ENCODE measurements around the gene TCTN2. TPM values are rescaled to one million over a fixed set of nuclear protein-coding genes. Genes with fewer than 3 reads are reported as not detected.

TCTN2 gene
- total and polyA plus RNA-seq, 2 of the 8 experiments (the other 6 are each of a cell fraction or from before 2014, with no cell fraction given) = 7.5 to 8.4 TPM

DNA sequence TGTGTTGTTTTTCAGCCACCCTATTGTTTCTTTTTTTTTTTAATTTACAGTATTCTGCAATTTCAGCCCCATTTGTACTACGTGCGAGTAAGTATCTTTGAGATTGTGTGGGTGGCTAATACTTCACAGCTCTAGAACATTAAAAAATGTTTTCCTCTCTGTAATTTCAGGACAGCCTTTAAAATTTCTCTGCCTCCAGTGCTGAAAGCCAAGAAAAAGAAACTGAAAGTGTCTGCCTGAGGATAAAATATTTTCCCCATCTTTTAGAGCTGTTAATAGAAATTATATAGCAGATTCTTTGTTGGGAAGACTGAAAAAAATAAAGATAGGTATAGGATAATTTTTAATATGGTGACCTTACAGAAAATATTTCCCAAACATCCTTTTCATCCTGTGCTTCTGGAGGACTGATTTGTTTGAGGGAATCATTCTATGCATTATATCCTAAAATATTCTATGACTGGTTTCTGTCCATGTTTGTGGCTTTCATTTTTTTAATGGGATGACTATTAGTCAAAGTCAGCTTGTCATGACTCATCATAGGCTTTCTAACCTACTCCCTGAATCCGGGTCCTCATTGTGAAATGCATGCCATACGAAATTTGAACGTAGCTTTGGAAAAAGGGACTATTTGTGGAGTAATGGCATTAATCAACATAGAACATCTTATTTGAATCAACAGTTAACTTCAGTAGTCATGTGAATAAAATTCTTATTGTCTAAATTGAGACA lies 10.8 kb upstream of the TCTN2 start:
- Histone ChIP-seq H3K14ac (ENCODE audit: insufficient read length) (no peak overlapping the region), H2BK15ac (ENCODE audit: low read length) (no peak overlapping the region), H3K9me3 (ENCODE audit: insufficient read depth in 2 of 2, low read depth in 1 of 2, low read length in 1 of 2) (no peaks in the 10 kb centered on the region), H3K4ac (replicated peaks; ENCODE audit: insufficient read length, low read depth, low read length) (no peak overlapping the region), H4K91ac (replicated peaks; ENCODE audit: insufficient read length, low read length) (no peak overlapping the region), H4K8ac (ENCODE audit: extremely low read depth, insufficient read depth, low read length) (no peak overlapping the region), H3K4me3 (ENCODE audit: extremely low read depth in 1 of 4, insufficient read depth in 2 of 4, low read depth in 3 of 4, low read length in 4 of 4) (no peak overlapping the region), H2AFZ (ENCODE audit: low read length) (no peak overlapping the region), H3K79me2 (ENCODE audit: control insufficient read depth in 1 of 2, insufficient read depth in 2 of 2, low read length in 2 of 2) (no peaks in the 10 kb centered on the region), H4K5ac (ENCODE audit: insufficient read length, low read depth, low read length) (no peak overlapping the region), H2BK20ac (ENCODE audit: low read length) (no peak overlapping the region), H3K4me2 (ENCODE audit: insufficient read depth in 1 of 2, low read depth in 2 of 2, low read length in 2 of 2) (no peak overlapping the region), H2AK5ac (ENCODE audit: low read depth, low read length) (no peak overlapping the region), H3K56ac (replicated peaks; ENCODE audit: insufficient read length, low read depth, low read length) (no peak overlapping the region), H3K36me3 (ENCODE audit: control insufficient read depth in 2 of 4, insufficient read depth in 4 of 4, low read length in 3 of 4) (peaks cover 2 to 35% (median 6%) of the 10 kb centered on the region in 4 experiments; a peak in 6 of 8 replicates), H3K9ac (replicated peaks in 1 of 4; ENCODE audit: extremely low read depth in 1 of 4, low read depth in 3 of 4, low read length in 3 of 4) (no peak overlapping the region), H3K23me2 (ENCODE audit: low read depth, low read length) (no peaks in the 10 kb centered on the region), H3K27ac (ENCODE audit: low read depth, low read length) (no peak overlapping the region), H3K79me1 (ENCODE audit: low read depth, low read length) (no peaks in the 10 kb centered on the region), H4K20me1 (replicated peaks in 1 of 2; ENCODE audit: control insufficient read depth in 1 of 2, insufficient read depth in 2 of 2, low read length in 2 of 2) (no peaks in the 10 kb centered on the region), H2BK5ac (ENCODE audit: low read depth, low read length) (no peak overlapping the region), H2BK120ac (replicated peaks; ENCODE audit: low read depth, low read length) (no peak overlapping the region), H3K18ac (ENCODE audit: extremely low read depth, low read length) (no peak overlapping the region), H3K4me1 (replicated peaks in 1 of 4; ENCODE audit: control insufficient read depth in 3 of 4, insufficient read depth in 4 of 4, low read length in 3 of 4) (no peaks in the 10 kb centered on the region), H2BK12ac (ENCODE audit: low read depth, low read length) (no peak overlapping the region), H3K27me3 (replicated peaks in 1 of 4; ENCODE audit: control insufficient read depth in 3 of 4, extremely low read depth in 1 of 4, insufficient read depth in 3 of 4, low read length in 3 of 4) (no peaks in the 10 kb centered on the region), H3K23ac (ENCODE audit: insufficient read length) (no peak overlapping the region)
- POLR2A ChIA-PET (ENCODE audit: partially characterized antibody) = interaction anchor here (0.6 to 1.5 kb wide), 3 partner anchors 9 to 29 kb away, joined by 3 to 4 read pairs (median 3); no protein-coding TSS in a partner anchor
- CTCF ChIA-PET (ENCODE audit: partially characterized antibody) = interaction anchor here (1.6 kb wide), 1 partner anchor 9 kb away, joined by 4 read pairs; no protein-coding TSS in a partner anchor
- DNase-seq (ENCODE audit: low read depth in 1 of 2, low spot score in 2 of 2) = no peak
- WGBS, 2 experiments (ENCODE audit: extremely low coverage in 1 of 2, insufficient coverage in 1 of 2, insufficient read length in 1 of 2, insufficient replicate concordance in 2 of 2, low coverage in 1 of 2, low lambda C conversion rate in 2 of 2, missing lambda C conversion rate in 1 of 2) = 92% methylated on average over 5 of the region's 5 CpGs; no CpG with 5 or more reads in 1 of the 2 experiments
- no peak for FAIRE-seq
- no peak for TF ChIP-seq NRF1 (IDR thresholded peaks at IDR 0.05; ENCODE audit: low read depth, low read length)
- no peak for TF ChIP-seq KDM5A (IDR thresholded peaks at IDR 0.05; ENCODE audit: low read length)
- TF ChIP-seq, protein P1, sequence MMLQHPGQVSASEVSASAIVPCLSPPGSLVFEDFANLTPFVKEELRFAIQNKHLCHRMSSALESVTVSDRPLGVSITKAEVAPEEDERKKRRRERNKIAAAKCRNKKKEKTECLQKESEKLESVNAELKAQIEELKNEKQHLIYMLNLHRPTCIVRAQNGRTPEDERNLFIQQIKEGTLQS (IDR thresholded peaks at IDR 0.05; ENCODE audit: insufficient read depth, low read depth, low read length) = no peak
- TF ChIP-seq RXRA (IDR thresholded peaks at IDR 0.05; ENCODE audit: insufficient read depth, low read depth, low read length) = no peak
- TF ChIP-seq POLR2A (IDR thresholded peaks at IDR 0.05; ENCODE audit: control extremely low read depth in 1 of 2, low read depth in 2 of 2, low read length in 2 of 2) = no peak
- no peak for TF ChIP-seq BACH1 (IDR thresholded peaks at IDR 0.05; ENCODE audit: low read length)
- TF ChIP-seq, protein P2, sequence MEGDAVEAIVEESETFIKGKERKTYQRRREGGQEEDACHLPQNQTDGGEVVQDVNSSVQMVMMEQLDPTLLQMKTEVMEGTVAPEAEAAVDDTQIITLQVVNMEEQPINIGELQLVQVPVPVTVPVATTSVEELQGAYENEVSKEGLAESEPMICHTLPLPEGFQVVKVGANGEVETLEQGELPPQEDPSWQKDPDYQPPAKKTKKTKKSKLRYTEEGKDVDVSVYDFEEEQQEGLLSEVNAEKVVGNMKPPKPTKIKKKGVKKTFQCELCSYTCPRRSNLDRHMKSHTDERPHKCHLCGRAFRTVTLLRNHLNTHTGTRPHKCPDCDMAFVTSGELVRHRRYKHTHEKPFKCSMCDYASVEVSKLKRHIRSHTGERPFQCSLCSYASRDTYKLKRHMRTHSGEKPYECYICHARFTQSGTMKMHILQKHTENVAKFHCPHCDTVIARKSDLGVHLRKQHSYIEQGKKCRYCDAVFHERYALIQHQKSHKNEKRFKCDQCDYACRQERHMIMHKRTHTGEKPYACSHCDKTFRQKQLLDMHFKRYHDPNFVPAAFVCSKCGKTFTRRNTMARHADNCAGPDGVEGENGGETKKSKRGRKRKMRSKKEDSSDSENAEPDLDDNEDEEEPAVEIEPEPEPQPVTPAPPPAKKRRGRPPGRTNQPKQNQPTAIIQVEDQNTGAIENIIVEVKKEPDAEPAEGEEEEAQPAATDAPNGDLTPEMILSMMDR (IDR thresholded peaks at IDR 0.05; ENCODE audit: control extremely low read depth in 1 of 3, insufficient read depth in 1 of 3, low read depth in 1 of 3, low read length in 3 of 3) = no peak

All from H1 (cell line).